NCI-H526 treated with DMSO at 0.1 percent for 48 hours (cell line): ENCODE results near the gene MILR1.
A peak's percentile ranks its signal among the peaks of the same experiment; 100 is the strongest.

ENCODE experiments used
- DNase-seq: peaks from one replicate; lab custom pipeline; 2025; lab: John Stamatoyannopoulos, UW

The MILR1 gene

GRCh38 chr17:64502809-64503208 lies 53.9 kb downstream of the MILR1 start:
- no peak for DNase-seq

GRCh38 chr17:64503341-64503740 lies 54.4 kb downstream of the MILR1 start:
- DNase-seq, result no peak

GRCh38 chr17:64503821-64504768 lies 55.2 kb downstream of the MILR1 start:
- no peak for DNase-seq

- DNase-seq, result peak; percentile 49
These were observed 55.9 kb downstream of the MILR1 start for GRCh38 chr17:64504769-64505339.

GRCh38 chr17:64505340-64506200 lies 56.7 kb downstream of the MILR1 start:
- DNase-seq, result peak; percentile 57

GRCh38 chr17:64506201-64506575 lies 57.3 kb downstream of the MILR1 start, which contains the start of gene DDX5:
DDX5 (minus strand) TSS chr17:64506289; CDS start chr17:64506119, 170 bp downstream.
- peak; percentile 99 for DNase-seq

- DNase-seq, result peak; percentile 99
These were observed 57.9 kb downstream of the MILR1 start, which contains the start of gene CEP95 for GRCh38 chr17:64506576-64507412. CEP95 (plus strand) TSS chr17:64506977; CDS start chr17:64507098, 121 bp downstream.

- peak; percentile 79 for DNase-seq
These were observed 58.5 kb downstream of the MILR1 start for GRCh38 chr17:64507413-64507782.

- DNase-seq, result no peak
These were observed 59.8 kb downstream of the MILR1 start for GRCh38 chr17:64508683-64509082.

- DNase-seq, result no peak
These were observed 60.3 kb downstream of the MILR1 start for GRCh38 chr17:64509179-64509578.

- DNase-seq, result no peak
These were observed 66.5 kb downstream of the MILR1 start for GRCh38 chr17:64515419-64515818.

GRCh38 chr17:64515829-64516228 lies 66.9 kb downstream of the MILR1 start:
- DNase-seq, result no peak
